Suprapubic skin (tissue), 3 donors: Measurements from ENCODE around the gene DPYSL3.

Experiments used
- CTCF ChIP-seq, 2 donors: fragments of 200-600 bp in 1 of 2; fragments of 450-650 bp in 1 of 2; sonication (generic) in 1 of 2; IDR thresholded peaks; one replicate each; pipeline ENCODE4 v1.5.1; 2016 to 2019; ENCODE audit warnings: antibody characterized with exemption in 2 of 2, mild to moderate bottlenecking in 1 of 2, moderate library complexity in 1 of 2
- POLR2A ChIP-seq, 2 donors: fragments of 450-650 bp; IDR thresholded peaks; one replicate each; pipeline ENCODE4 v1.6.1; 2017; ENCODE audit warnings: antibody characterized with exemption in 2 of 2, mild to moderate bottlenecking in 2 of 2, moderate library complexity in 2 of 2

DNA sequence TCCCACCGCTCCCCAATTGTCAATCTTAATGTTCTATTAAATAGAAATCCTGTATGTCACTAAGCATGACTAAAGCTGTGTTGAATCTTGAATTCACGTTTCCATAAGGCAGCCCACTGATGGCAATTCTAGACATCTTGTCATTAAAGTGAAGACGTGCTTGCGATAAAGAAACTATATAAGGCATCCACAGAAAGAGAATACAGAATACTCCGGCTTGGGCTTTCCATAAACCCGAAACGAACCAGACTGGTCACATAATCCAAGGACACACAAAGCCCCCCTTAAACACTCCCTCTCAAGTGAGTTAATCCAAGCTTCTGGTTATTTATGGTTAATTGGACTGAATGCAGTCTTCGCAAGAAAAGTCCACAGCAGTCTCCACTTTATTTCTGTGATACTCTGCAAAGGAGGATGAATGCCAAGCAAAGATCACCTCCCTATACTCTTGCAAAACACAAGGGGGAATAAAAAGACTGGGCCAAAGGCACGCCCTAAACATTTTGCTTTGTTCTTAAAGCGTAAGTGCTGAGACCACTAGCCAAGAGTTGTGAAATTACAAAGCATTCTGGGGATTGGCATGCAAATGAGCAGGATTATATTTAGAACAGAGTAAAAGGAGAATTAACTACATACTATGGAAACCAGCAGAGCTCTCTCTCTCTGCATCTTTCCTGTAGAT, 54.7 kb downstream of the DPYSL3 start:
- no peak for TF ChIP-seq POLR2A (IDR thresholded peaks at IDR 0.05)
- TF ChIP-seq CTCF (IDR thresholded peaks at IDR 0.05): no peak
